ENCODE results near the gene MTCH2. TPM values are rescaled to one million over a fixed set of nuclear protein-coding genes. Genes with fewer than 3 reads are reported as not detected.

The MTCH2 gene
- total RNA-seq, 1 experiment from 2014 or later = 176 TPM

DNA sequence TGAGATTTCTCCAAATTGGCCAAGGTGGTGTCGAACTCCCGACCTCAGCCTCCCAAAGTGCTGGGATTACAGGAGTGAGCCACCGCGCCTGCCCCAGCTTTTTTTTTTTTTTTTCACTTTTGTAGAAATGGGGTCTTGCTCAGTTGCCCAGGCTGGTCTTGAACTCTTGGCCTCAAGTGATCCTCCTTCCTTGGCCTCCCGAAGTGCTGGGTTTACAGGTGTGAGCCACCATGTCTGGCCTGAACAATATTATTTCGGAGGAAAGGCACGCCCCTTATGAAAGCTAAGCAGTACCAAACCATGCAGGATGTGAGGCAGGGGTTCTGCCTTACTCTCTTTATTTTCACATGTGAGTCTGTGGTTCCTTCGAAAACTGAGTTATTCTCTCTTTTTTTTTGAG is 16.1 kb downstream of the MTCH2 start:
- WGBS (ENCODE audit: extremely low coverage, insufficient read length, low lambda C conversion rate) = no CpG with 5 or more reads among the region's 8 CpGs
- Histone ChIP-seq H3K23ac (ENCODE audit: insufficient read length, low read depth, low read length) (no peak overlapping the region), H3K56ac (ENCODE audit: insufficient read length, low read depth, low read length) (no peak overlapping the region), H2AFZ (ENCODE audit: low read length) (no peak overlapping the region), H2AK5ac (ENCODE audit: insufficient read length, low read length) (no peak overlapping the region), H3K27ac (ENCODE audit: insufficient read length, low read depth, low read length) (no peak overlapping the region), H2BK120ac (ENCODE audit: low read depth, low read length, poor library complexity, severe bottlenecking) (no peak overlapping the region), H4K20me1 (ENCODE audit: control insufficient read depth, insufficient read depth, insufficient read length) (no peaks in the 10 kb centered on the region), H4K8ac (replicated peaks; ENCODE audit: insufficient read length, low read depth, low read length) (no peak overlapping the region), H2BK20ac (ENCODE audit: low read depth, low read length, poor library complexity, severe bottlenecking) (no peak overlapping the region), H3T11ph (ENCODE audit: low read length) (no peak overlapping the region), H3K23me2 (ENCODE audit: insufficient read length, low read depth, low read length, poor library complexity, severe bottlenecking) (no peaks in the 10 kb centered on the region), H3K4me2 (ENCODE audit: insufficient read depth, insufficient read length, low read length) (no peak overlapping the region), H4K5ac (ENCODE audit: insufficient read length, low read depth, low read length) (no peak overlapping the region), H3K14ac (ENCODE audit: insufficient read depth, low read length) (no peak overlapping the region), H2BK12ac (ENCODE audit: insufficient read length, low read depth, low read length) (no peak overlapping the region), H4K91ac (ENCODE audit: insufficient read length, low read depth, low read length) (no peak overlapping the region), H3K79me2 (ENCODE audit: insufficient read depth, low read length) (no peaks in the 10 kb centered on the region), H3K9me3 (ENCODE audit: control insufficient read depth, low read depth, low read length) (no peaks in the 10 kb centered on the region), H3K4ac (ENCODE audit: low read depth, low read length) (no peak overlapping the region), H3K9ac (ENCODE audit: extremely low read depth, insufficient read length, low read length) (no peak overlapping the region), H3K4me1 (ENCODE audit: insufficient read depth, low read length) (no peaks in the 10 kb centered on the region), H2BK5ac (ENCODE audit: insufficient read length, low read length) (no peak overlapping the region), H3K27me3 (ENCODE audit: insufficient read depth, low read length) (no peaks in the 10 kb centered on the region), H2BK15ac (ENCODE audit: low read depth, low read length) (no peak overlapping the region), H3K18ac (ENCODE audit: insufficient read length, low read depth, low read length) (no peak overlapping the region), H3K79me1 (ENCODE audit: insufficient read depth, low read depth, low read length, poor library complexity, severe bottlenecking) (no peaks in the 10 kb centered on the region)
- no peak for DNase-seq
- Mint-ChIP-seq H3K36me3 (ENCODE audit: insufficient read depth in 1 of 3, low read depth in 3 of 3) (peaks cover 33 to 83% (median 68%) of the 10 kb centered on the region in 3 experiments; a peak in 6 of 7 replicates), H3K9me3 (no peaks in the 10 kb centered on the region), H3K27me3 (ENCODE audit: low read depth) (no peaks in the 10 kb centered on the region), H3K4me3 (no peak overlapping the region), H3K27ac (no peak overlapping the region), H3K4me1 (no peaks in the 10 kb centered on the region)
- TF ChIP-seq CTCF (conservative IDR thresholded peaks at IDR 0.05) = no peak
